Measurements from ENCODE around the gene SARDH. TPM values are rescaled to one million over a fixed set of nuclear protein-coding genes. Genes with fewer than 3 reads are reported as not detected.
"Not testable (repeated sequence)": the region's sequence is repeated elsewhere in the genome, so short reads cannot be mapped to it uniquely, and the experiment has no call there.

SARDH gene
- total RNA-seq, 2 donors from 2014 or later: 0.62 to 1.8 TPM

DNA sequence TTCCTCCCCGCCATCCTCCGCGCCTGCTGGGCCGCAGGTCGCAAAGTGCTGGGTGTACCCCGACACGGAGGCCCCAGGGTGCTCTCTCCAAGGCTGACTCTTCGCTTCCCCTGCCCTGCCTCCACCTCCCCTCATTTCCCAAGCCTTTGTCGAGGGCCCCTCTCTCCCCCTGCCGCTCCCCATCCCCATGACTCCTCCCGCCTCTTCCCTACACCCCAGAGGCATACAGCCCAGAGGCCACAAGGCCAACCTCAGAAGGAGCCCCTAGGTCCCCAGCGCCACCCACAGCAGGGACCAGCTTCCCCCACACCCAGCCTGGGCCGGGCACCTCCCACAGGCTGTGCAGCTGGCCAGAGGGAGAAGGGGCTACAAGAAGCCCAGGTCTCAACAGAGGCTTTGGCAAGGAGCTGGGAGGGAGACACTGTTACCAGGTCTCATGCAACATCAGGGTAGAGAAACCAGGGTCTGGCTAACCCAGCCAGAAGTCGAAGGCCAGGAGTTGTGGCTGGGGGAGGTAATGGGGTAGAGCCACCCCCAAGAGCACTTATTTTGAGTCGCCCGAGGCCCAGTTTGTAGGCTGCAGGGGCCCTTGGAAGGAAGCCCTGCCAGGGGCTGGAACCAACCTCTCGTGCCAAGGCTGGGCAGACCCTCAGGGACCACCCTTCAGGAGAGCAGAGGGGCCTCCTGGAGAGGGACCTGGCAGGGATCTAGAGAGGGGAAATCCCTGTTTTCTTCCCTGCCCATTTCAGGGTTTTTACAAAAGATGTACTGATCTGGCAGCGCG, 24.5 kb upstream of the SARDH start:
- DNase-seq (ENCODE audit: low spot score): peak; percentile 72
- intact Hi-C loops (cut with DNase I): no loop called here

DNA sequence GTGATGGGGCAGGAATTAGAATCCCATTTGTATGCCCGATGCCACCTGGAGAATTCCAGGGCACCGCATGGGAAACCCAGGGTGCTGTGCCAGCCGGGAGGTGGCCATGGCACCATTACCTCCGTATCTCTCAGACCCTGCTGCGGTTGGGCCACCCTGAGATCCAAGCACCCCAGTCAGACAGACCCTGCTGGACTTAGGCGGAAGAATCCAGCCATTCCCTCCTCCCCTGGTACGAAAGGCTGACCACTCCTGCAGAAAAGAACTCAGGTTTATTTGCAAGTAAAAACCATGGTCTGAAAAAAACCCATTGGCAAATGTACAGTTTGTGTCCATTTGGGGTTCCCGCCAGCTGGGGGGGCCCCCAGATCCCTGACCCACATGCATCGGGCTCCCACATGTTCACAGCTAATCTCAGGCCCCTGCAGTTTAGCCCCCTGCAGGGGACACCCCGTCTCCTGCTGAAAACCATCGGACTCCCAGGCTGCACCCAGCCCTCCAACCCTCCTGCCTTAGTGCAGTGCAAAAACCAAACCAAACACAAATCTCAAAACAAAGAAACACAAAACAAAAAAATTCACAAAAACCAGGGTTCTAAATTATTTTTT, 23.6 kb upstream of the SARDH start:
- intact Hi-C loops (cut with DNase I): no loop called here
- peak; percentile 69 for DNase-seq (ENCODE audit: low spot score)

DNA sequence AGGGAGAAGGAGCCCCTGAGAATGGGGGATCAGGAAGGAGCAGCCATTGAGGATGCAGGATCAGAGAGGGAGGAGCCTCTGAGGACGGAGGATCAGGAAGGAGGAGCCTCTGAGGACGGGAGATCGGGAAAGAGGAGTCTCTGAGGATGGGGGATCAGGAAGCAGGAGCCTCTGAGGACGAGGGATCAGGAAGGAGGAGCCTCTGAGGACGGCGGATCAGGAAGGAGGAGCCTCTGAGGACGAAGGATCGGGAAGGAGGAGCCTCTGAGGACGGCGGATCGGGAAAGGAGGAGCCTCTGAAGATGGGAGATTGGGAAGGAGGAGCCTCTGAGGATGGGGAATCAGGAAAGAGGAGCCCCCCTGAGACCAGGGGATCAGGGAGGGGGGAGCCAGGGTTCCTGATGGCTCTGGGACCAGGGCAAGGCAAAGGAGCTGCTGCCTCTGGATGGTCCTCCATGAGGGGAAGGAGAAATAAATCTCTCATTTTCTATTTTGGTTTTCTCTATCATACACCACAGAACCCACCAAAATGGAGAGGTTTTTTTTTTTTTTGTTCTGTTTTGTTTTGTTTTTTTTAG, 22.6 kb upstream of the SARDH start:
- no peak for DNase-seq (ENCODE audit: low spot score)
- intact Hi-C loops (cut with DNase I): no loop called here

DNA sequence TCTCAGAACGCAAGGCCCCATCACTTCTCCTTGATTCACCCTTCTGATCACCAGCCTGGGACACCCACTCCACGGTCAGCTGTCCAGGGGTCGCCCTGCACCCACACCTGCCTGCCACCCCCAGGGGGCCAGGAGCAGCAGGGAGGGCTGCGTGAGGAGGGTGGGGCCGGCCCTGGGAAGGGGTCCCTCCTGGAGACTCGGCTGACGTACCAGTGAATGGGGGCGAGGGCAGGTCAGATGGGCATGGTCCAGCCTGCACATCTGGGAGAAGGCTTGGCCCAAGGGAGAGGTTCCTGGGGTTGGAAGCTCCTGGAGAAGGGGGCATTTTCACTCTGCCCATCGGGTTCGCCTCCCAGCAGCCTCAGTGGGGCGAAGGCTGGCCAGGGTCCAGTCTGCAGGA, 21.8 kb upstream of the SARDH start:
- peak; percentile 78 for DNase-seq (ENCODE audit: low spot score)
- intact Hi-C loops (cut with DNase I): no loop called here

DNA sequence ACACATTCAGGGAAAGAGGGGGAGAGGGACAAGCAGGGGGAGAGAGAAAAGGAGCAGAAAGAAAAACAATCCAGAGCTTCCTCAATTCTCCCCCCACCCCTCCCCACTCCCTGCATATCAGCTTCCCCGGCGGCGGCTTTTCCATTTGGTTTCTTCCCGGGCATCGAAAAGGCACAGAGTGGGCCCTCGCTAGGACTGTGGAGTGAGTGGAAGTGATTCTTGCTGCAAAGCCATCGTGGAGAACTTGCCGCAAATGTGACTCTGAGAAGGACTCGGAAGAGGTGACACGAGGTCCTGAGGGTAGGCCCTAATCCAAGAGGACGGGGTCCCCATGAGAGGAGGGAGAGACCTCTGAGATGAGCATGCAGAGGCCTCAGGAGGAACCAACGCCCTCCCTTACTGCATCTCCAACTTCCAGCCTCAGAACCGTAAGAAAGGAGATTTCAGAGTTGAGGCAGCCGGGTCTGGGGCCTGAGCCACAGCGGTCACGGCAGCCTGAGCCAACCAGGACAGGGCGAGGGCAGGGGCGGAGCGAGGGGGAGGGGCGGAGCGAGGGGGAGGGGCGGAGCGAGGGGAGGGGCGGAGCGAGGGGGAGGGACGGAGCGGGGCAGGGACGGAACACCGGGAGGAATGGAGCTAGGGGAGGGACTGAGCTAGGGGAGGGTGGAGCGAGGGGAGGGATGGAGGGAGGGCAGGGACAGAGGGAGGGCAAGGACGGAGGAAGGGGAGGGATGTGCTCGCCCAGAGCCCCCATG, 21.2 kb upstream of the SARDH start:
- intact Hi-C loops (cut with DNase I): no loop called here
- DNase-seq (ENCODE audit: low spot score): peak; percentile 89

DNA sequence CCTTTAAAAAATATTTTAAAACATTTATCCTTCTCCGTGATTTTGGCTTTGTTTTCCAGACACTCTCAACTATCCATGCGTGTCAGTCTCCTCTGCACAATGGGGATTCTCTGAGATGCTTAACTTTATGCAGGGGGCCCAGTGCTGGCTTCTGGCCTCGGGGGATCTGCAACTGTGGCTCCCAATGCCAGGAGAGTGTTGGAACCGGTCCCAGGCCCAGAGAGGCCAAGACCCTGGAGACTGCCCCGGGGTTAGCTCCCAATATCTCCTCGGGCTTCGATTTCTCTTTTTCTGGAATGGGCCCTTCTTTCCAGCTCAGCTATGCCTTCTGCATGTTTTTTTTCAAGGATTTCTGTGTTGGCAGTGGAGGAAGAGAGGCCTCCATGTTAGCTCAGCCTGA, 20.1 kb upstream of the SARDH start:
- DNase-seq (ENCODE audit: low spot score): peak; percentile 53
- intact Hi-C loops (cut with DNase I): no loop called here

DNA sequence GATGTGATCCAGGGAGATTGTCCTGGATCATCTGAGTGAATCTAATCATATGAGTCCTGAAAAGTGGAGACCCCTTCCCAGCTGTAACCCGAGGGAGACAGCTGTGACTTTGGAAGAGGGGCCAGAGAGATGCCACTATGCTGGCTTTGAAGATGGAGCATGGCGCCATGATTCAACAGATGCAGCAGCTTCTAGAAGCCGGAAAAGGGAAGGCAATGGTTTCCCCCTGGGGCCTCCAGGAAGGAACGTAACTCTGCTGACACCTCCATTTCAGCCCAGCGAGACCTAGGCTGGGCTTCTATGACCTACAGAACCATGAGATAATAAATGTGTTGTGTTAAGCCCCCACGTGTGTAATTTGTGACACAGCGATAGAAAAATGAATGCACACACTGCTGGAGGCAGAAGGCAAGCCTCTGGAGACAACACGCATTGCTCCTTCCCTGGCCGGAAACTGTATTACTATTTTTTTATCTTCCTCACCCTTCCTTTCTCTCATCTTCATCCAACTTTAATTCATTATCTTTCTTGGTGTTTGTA, 16.6 kb upstream of the SARDH start:
- DNase-seq (ENCODE audit: low spot score): no peak
- intact Hi-C loops (cut with DNase I): no loop called here

DNA sequence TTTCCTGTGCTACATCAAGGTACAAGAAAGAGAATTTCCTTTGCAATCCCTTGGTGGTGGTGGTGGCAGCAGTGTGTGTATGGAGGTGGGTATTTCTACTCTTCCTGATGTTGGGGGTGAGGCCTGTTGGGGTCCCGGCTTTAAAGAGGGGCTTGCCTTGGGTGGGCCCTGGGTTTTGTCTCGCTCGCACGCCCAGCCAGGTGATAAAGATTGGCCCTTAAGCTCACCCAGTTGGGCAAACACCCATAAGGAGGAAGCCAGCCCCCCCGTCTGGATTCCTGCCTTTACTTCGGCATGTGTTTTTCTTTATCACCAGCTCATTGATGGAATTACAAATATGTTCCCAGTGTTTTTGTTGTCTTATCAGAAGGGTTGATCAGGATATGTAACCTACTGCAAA, 16.0 kb upstream of the SARDH start:
- intact Hi-C loops (cut with DNase I): no loop called here
- no peak for DNase-seq (ENCODE audit: low spot score)

DNA sequence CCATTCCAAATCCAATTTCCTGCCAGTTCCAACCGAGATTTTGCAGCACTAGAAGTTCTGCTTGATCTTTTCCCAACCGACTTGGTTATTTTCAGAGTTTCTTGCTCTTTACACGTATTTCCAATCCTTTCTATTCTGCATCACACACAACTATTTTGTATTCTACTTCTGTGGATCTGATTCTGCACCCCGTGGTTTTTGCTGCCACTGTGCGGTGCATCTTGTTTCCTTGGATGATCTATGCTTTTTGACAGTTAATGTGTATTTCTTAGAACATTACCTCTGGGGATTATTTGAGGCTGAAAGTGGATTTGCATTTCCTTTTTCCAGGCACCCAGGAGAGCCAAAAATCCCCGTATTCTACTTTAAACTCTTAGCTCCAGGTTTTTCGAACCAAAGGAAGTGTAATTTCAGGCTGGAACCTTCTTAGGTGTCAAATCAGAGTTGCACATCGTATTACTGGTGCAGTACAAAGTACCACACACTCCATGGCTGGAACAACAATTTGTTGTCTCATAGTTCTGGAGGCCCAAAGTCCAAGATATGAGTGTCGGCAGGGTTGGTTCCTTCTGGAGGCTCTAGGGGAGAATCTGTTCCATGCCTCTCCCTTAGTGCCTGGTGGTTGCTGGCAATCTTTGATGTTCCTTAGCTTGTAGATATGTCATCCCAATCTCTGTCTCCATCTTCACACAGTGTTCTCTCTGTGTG, 14.7 kb upstream of the SARDH start:
- no peak for DNase-seq (ENCODE audit: low spot score)
- intact Hi-C loops (cut with DNase I): no loop called here

DNA sequence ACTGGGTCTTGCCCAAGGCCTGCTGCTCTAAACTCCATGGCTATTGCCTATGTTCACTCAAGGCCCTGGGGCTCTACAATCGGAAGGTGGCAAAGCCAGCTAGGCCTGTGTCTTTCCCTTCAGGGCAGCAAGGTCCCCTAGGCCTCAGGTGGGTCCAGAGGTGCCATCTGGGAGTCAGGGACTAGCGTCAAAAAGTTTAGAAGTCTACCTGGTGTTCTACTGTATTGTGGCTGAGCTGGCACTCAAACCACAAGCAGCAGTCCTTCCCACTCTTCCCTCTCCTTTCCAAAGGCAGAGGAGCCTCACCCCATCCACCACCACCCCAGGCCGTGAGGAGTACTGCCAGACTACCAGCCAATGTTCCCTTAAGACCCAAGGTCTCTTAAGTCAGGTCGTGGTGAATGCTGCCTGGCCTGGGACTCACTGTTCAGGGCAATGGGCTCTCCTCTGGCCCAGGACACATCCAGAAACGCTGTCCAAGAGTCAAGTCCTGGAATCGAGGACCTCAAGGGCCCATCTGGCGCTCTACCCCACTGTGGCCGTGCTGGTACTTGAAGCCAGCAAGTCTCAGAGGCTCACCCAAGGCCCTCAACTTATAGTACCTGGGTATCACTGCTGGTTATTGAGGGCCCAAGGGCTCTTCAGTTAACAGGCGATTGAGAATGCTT, 13.0 kb upstream of the SARDH start:
- DNase-seq (ENCODE audit: low spot score): no peak
- intact Hi-C loops (cut with DNase I): no loop called here

DNA sequence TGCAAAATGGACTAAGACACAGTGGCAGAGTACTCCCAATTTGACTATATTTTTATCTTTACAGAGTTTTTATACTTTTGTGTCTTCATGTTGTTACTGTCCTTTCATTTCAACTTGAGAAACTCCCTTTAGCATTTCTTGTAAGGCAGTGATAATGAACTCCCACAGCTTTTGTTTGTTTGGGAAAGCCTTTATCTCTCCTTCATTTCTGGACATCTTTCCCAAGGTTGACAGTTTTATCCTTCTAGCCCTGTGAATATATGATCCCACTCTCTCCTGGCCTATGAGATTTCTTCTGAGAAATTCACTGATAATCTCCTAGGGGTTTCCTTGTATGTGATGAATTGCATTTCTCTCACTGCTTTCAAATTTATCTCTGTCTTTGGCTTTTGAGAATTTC, 9.2 kb upstream of the SARDH start:
- DNase-seq (ENCODE audit: low spot score): no peak
- intact Hi-C loops (cut with DNase I): no loop called here

DNA sequence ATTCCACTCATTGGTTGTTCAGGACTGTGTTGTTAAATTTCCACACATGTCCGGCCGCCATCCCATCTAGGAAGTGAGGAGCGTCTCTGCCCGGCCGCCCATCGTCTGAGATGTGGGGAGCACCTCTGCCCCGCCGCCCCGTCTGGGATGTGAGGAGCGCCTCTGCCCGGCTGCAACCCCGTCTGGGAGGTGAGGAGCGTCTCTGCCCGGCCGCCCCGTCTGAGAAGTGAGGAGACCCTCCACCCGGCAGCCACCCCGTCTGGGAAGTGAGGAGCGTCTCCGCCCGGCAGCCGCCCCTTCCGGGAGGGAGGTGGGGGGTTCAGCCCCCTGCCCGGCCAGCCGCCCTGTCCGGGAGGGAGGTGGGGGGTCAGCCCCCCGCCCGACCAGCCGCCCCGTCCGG, 6.4 kb upstream of the SARDH start:
- intact Hi-C loops (cut with DNase I); DNase-seq (ENCODE audit: low spot score): not testable (repeated sequence)

DNA sequence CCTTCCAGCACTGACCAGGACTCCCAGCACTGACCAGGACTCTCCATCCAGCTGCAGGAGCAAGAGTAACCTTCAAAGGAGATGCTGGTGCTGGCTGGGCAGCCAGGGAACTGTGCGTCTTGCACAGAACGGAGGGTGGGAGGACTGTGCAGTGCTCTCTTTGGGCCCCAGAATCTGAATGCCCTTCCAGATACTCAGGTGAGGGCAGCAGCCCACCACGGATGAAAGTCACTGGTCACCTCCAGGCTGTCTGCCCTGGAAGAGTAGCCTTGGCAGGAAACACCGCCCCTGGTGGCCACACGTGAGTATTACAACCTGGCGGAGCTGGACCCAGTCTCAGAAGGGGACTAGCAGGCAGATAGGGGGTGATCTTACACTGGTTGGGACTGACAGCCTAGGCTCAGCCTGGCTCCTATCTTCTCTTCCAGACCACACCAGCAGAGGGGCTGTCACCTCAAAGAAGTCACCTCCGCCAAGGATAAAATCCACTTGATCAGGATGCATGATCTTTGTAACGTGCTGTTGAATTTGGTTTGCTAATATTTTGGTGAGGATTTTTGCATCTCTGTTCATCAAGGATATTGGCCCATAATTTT, 4.8 kb upstream of the SARDH start:
- intact Hi-C loops (cut with DNase I): no loop called here
- peak; percentile 94 for DNase-seq (ENCODE audit: low spot score)

DNA sequence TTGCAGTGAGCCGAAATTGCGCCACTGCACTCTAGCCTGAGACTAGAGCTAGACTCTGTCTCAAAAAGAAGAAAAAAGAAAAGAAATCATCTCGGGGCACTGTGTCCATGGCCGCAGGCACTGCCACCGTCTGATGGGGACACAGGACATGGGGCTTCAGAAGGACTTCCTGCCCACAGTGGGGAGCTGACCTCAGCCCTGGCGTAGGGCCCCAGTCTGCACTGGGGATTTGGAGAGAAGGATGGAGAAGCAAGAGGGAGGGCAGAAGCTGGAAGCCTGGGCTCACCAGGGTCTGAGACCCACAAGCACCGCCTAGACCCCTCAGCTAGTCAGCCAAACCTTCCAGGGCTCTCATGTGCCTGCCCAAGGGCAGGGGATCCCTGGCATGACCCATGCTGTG, 4.1 kb upstream of the SARDH start:
- peak; percentile 46 for DNase-seq (ENCODE audit: low spot score)
- intact Hi-C loops (cut with DNase I): no loop called here

DNA sequence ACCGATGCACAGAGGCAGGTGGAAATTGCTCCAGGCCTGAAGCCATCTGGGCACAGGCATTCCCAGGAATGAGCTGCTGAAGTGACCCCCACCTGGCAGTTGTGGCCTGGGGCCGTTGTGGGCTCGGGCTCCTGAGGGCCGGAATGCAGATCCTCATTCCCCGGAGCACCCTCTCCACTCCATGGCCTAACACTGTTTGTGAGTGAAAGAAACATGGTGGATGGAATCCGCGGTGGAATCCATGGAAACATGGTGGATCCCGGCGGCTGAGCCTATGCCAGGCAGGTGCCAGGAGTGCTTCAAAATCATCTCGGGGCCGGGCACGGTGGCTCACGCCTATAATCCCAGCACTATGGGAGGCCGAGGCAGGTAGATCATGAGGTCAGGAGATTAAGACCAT, 3.6 kb upstream of the SARDH start:
- no peak for DNase-seq (ENCODE audit: low spot score)
- intact Hi-C loops (cut with DNase I): no loop called here

DNA sequence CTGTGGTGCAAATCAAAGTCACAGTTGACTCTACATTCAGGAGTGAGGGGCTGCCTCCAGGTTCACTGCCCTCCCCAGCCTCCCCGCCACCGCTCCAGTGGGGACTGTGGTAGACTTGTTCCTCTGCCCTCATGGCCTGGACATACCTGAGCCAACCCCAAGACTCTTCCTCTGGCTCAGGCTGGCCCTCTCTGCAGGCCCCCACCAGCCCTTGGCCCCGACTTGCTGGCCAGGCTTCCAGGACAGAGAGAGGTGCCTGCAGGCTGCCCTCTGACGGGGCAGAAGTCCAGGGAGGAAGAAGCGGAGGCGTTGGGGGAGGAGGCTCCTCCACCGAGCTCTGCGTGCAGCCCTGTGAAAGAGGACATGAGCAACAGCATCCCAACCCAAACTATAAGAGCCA, 2.8 kb upstream of the SARDH start:
- intact Hi-C loops (cut with DNase I): no loop called here

DNA sequence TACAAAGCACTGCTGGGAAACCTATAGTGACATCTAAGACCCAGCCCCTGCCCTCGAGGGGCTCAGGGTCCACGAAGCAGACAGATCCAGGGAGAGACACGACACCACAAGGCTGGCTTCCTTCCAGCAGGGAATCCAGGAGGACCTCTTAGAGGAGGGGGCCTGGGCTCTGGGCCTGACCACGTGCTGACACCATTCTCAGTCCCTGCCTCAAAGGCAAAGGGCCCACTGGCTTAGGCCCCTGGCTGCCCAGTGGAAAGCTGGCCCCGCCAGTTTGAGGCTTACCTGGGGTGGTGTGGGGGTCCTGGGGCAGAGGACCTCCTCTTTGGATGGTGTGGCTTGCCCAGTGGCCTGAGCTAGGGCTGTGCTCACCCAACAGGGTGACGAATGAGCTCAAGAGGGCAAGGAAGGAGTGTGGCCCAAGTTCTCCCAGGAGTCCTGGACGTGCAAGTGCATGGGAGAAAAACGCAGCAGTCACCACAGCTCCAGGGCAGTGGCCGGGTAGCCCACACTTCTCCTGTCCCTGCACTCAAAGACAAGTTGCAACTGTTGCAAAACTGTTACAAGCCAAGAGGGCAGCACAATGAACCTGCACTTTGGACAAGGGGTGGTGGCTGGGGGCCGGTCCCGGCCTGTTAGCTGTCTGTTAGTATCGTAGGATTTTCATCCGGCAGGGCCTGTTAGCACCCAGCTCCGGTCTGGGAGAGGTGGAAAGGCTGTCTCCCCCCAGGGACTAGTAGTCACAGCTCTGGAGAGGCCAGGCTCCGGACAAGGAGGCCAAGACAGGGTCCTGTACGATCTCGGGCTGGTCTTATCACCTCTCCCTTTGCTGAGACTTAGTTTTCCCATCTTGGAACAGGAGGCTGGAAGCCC, 1.5 kb upstream of the SARDH start:
- peak; percentile 73 for DNase-seq (ENCODE audit: low spot score)
- intact Hi-C loops (cut with DNase I): no loop called here

More for the DNA sequence above, 2.8 kb upstream of the SARDH start:
- peak; percentile 57 for DNase-seq (ENCODE audit: low spot score)

Measured in posterior vena cava (tissue), 2 donors.